Esophagus (tissue), 2 donors: ENCODE measurements around the gene TUBD1. TPM values are rescaled to one million over a fixed set of nuclear protein-coding genes. Genes with fewer than 3 reads are reported as not detected.
"Not testable (repeated sequence)": the region's sequence is repeated elsewhere in the genome, so short reads cannot be mapped to it uniquely, and the experiment has no call there.

ENCODE experiments used
- H3K27ac ChIP-seq, 2 donors: one replicate each; pipeline ENCODE4 v1.5.1; 2013; ENCODE audit warnings: low read depth in 2 of 2, mild to moderate bottlenecking in 2 of 2, inconsistent platforms in 1 of 2, low read length in 1 of 2, moderate library complexity in 1 of 2
- H3K27me3 ChIP-seq, 2 donors: one replicate each; pipeline ENCODE4 v1.6.1; 2013; ENCODE audit warnings: low read length in 2 of 2, control low read depth in 1 of 2, mild to moderate bottlenecking in 1 of 2; ENCODE audit not compliant: insufficient read depth in 2 of 2, control insufficient read depth in 1 of 2
- H3K36me3 ChIP-seq, 2 donors: one replicate each; pipeline ENCODE4 v1.6.1; 2013; ENCODE audit warnings: low read length in 1 of 2; ENCODE audit not compliant: control insufficient read depth in 2 of 2, insufficient read depth in 2 of 2
- H3K4me1 ChIP-seq, 2 donors: one replicate each; pipeline ENCODE4 v1.6.1; 2013; ENCODE audit warnings: low read length in 1 of 2; ENCODE audit not compliant: control insufficient read depth in 2 of 2, insufficient read depth in 2 of 2
- H3K4me3 ChIP-seq, 2 donors: one replicate each; pipeline ENCODE4 v1.5.1; 2013; ENCODE audit warnings: low read length in 2 of 2, mild to moderate bottlenecking in 2 of 2, low read depth in 1 of 2, moderate library complexity in 1 of 2
- H3K9me3 ChIP-seq, 2 donors: one replicate each; pipeline ENCODE4 v1.6.1; 2013; ENCODE audit warnings: mild to moderate bottlenecking in 2 of 2, low read depth in 1 of 2, low read length in 1 of 2, moderate library complexity in 1 of 2; ENCODE audit not compliant: control insufficient read depth in 2 of 2, insufficient read depth in 1 of 2
- WGBS, 2 donors: extraction: QIAGEN DNeasy Blood & Tissue Kit; methylation state at CpG; one replicate each; pipeline ENCODE4 v1.1.7; 2013; 5-methylcytosine and 5-hydroxymethylcytosine counted together
- polyA plus RNA-seq, 2 donors: library from polyadenylated mRNA; stranded (reverse); fragments of 200-250 nt; gene quantifications; one replicate each; pipeline ENCODE4 v1.2.3, GENCODE V29; 2013
- donor health status: healthy with polysubstance abuse.
- donor health status: Bipolar disorder and iron deficiency.

TUBD1 gene
- polyA plus RNA-seq, 2 donors = 7.1 to 8.4 TPM

DNA sequence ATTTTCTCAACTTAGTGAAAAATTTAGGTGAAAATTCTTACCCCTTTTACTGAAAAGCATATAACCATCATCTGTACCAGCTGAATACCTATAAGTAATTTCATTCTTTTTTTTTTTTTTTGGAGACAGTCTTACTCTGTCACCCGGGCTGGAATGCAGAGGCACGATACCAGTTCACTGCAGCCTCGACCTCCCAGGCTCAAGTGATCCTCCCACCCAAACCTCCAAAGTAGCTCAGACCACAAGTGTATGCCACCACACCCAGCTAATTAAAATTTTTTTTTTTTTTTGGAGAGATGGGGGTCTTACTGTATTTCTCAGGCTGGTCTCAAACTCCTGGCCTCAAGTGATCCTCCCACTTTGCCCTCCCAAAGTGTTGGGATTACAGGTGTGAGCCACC, 33.8 kb downstream of the TUBD1 start:
- no peaks in the 10 kb centered on the region for H3K4me1 ChIP-seq
- peaks cover 0 to 4% of the 10 kb centered on the region in 2 donors for H3K36me3 ChIP-seq
- no peak overlapping the region for H3K4me3 ChIP-seq
- 60 to 72% methylated on average over 3 of the region's 3 CpGs for WGBS, 2 donors
- no peaks in the 10 kb centered on the region for H3K9me3 ChIP-seq
- no peaks in the 10 kb centered on the region for H3K27me3 ChIP-seq
- no peak overlapping the region for H3K27ac ChIP-seq

GRCh38 chr17:59858167-59858816, 34.5 kb downstream of the TUBD1 start:
- peaks cover 0 to 3% of the 10 kb centered on the region in 2 donors for H3K36me3 ChIP-seq
- H3K4me3 ChIP-seq = no peak overlapping the region
- no peak overlapping the region for H3K27ac ChIP-seq
- WGBS, 2 donors = 78 to 82% methylated on average over 5 of the region's 5 CpGs
- H3K9me3 ChIP-seq = no peaks in the 10 kb centered on the region
- H3K27me3 ChIP-seq = no peaks in the 10 kb centered on the region
- H3K4me1 ChIP-seq = no peaks in the 10 kb centered on the region

- no peak overlapping the region for H3K4me3 ChIP-seq
- H3K27ac ChIP-seq = no peak overlapping the region
- WGBS, 2 donors = 56 to 58% methylated on average over 3 of the region's 3 CpGs
- no peaks in the 10 kb centered on the region for H3K27me3 ChIP-seq
- H3K36me3 ChIP-seq = no peaks in the 10 kb centered on the region
- H3K4me1 ChIP-seq = no peaks in the 10 kb centered on the region
- no peaks in the 10 kb centered on the region for H3K9me3 ChIP-seq
Measured at GRCh38 chr17:59856859-59857794, 35.6 kb downstream of the TUBD1 start.

DNA sequence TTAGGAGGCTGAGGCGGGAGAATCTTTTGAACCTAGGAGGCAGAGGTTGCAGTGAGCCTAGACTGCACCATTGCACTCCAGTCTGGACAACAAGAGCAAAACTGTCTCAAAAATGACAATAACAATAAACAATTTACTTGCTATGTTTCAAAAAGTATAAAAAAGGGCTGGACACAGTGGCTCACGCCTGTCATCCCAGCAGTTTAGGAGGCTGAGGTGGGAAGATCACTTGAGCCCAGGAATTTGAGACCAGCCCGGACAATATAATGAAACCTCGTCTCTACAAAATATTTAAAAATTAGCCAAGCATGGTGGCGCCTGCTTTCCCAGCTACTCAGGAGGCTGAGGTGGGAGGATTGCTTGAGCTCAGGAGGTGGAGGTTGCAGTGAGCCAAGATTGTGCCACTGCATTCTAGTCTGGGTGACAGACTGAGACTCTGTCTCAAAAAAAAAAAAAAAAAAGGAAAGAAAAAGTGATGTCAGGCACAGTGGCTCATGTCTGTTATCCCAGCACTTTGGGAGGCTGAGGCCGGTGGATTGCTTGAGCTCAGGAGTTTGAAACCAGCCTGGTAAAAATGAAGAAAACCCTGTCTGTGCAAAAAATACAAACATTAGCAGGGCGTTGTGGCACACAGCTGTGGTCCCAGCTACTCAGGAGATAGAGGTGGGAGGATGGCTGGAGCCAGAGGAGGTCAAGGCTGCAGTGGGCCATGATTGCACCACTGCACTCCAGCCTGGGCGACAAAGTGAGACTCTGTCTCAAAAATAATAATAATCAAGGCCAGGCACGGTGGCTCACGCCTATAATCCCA, 38.6 kb downstream of the TUBD1 start:
- not testable (repeated sequence) for H3K36me3 ChIP-seq, H3K27me3 ChIP-seq, H3K9me3 ChIP-seq, H3K4me1 ChIP-seq, H3K4me3 ChIP-seq
- WGBS, 2 donors = 91 to 93% methylated on average over 10 of the region's 10 CpGs
- peak overlapping the region; percentile 21 to 80 for H3K27ac ChIP-seq

- WGBS, 2 donors = 49 to 56% methylated on average over 14 of the region's 14 CpGs
- Histone ChIP-seq H3K4me1 (no peaks in the 10 kb centered on the region), H3K27me3 (no peaks in the 10 kb centered on the region), H3K27ac (peak overlapping the region; percentile 21 to 80), H3K9me3 (no peaks in the 10 kb centered on the region), H3K36me3 (no peaks in the 10 kb centered on the region), H3K4me3 (no peak overlapping the region)
Measured at GRCh38 chr17:59853168-59853918, 39.4 kb downstream of the TUBD1 start.

DNA sequence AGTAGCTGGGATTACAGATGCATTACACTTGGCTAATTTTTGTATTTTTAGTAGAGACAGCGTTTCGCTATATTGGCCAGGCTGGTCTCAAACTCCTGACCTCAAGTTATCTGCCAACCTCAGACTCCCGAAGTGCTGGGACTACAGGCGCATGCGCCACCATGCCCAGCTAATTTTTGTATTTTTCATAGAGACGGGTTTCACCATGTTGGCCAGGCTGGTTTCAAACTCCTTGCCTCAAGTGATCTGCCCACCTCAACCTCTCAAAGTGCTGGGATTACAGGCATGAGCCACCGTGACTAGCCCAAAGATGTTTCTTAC, 39.9 kb downstream of the TUBD1 start:
- WGBS, 2 donors = 92 to 93% methylated on average over 7 of the region's 7 CpGs
- H3K36me3 ChIP-seq, H3K4me3 ChIP-seq, H3K4me1 ChIP-seq, H3K9me3 ChIP-seq, H3K27me3 ChIP-seq: not testable (repeated sequence)
- H3K27ac ChIP-seq = peak overlapping the region; percentile 45 to 80

DNA sequence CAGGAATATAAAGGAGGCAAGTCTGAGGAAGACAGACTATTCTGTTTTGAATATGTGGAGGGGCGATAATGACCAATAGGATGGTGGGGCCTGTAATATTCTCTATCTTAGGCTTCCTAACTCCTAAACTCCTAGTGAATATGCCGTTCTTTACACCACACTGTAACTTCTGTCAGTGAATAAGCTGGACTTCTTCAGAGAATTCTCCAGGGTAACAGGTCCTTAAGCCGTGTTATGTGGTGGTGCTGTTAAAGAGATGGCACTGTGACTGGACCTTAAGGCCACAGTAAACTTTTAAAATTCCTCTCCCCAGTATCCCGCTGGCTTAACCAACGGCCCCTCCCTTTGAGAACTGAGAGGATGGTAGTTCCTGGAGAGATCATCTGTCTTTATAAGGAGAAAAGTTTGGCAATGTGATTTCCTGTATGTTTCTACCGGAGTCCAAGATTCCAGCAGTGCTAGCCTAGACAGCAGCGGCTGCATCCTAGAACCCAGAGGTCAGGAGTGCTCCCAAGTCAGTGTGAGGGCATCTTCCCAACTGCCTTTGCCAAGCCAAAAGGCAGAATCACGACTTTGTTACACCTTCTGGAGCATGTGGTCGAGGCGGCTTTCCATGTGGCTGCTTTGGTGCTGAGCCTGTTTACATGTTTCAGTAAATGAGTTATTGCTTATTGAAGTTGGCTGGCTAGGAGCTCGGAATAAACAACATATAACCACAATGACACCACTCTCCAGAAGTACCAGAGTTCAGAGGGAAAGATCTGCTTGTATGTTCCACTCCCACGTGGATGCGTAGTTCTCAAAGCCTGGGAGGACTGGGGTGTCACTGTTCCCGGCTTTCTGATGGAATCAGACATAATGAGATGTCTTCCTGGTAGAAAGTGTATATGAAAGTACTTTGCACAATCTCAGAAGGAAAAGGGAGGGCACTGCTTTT, 41.0 kb downstream of the TUBD1 start:
- 58 to 66% methylated on average over 14 of the region's 14 CpGs for WGBS, 2 donors
- H3K36me3 ChIP-seq = no peaks in the 10 kb centered on the region
- no peaks in the 10 kb centered on the region for H3K9me3 ChIP-seq
- H3K27ac ChIP-seq = peak overlapping the region; percentile 60 to 78
- peaks cover 0 to 3% of the 10 kb centered on the region in 2 donors for H3K4me1 ChIP-seq
- H3K4me3 ChIP-seq = no peak overlapping the region
- no peaks in the 10 kb centered on the region for H3K27me3 ChIP-seq

- H3K4me1 ChIP-seq, H3K4me3 ChIP-seq, H3K27me3 ChIP-seq, H3K36me3 ChIP-seq, H3K9me3 ChIP-seq: not testable (repeated sequence)
- peak overlapping the region; percentile 6 to 65 for H3K27ac ChIP-seq
- 66 to 68% methylated on average over 15 of the region's 15 CpGs for WGBS, 2 donors
Measured at GRCh38 chr17:59850311-59850710, 42.4 kb downstream of the TUBD1 start.
